Measurements from ENCODE around the gene NELL1.

- TF ChIP-seq CTCF (IDR thresholded peaks at IDR 0.05) (no peak), POLR2AphosphoS5 (IDR thresholded peaks at IDR 0.05) (no peak)
These were observed 580.8 kb downstream of the NELL1 start for GRCh38 chr11:21250196-21250595.

Measured in transverse colon (tissue), 4 donors.